ENCODE data around the gene SLC6A16.
"Not testable (repeated sequence)": the region's sequence is repeated elsewhere in the genome, so short reads cannot be mapped to it uniquely, and the experiment has no call there.

The SLC6A16 gene

GRCh38 chr19:49272204-49272603 lies 52.8 kb downstream of the SLC6A16 start:
- DNase-seq (ENCODE audit: low spot score in 2 of 2) (no peak), ATAC-seq (peak; percentile 75)
- H3K9me3 Mint-ChIP-seq = peaks cover 4% of the 10 kb centered on the region
- no peak overlapping the region for H3K4me3 Mint-ChIP-seq
- no peak overlapping the region for H3K27ac Mint-ChIP-seq
- H3K36me3 Mint-ChIP-seq = no peaks in the 10 kb centered on the region
- H3K4me1 Mint-ChIP-seq = no peaks in the 10 kb centered on the region

GRCh38 chr19:49271080-49271753 lies 53.8 kb downstream of the SLC6A16 start:
- ATAC-seq = no peak
- Mint-ChIP-seq H3K27ac (no peak overlapping the region), H3K4me1 (no peaks in the 10 kb centered on the region), H3K9me3 (peaks cover 4% of the 10 kb centered on the region), H3K36me3 (no peaks in the 10 kb centered on the region), H3K4me3 (no peak overlapping the region)
- DNase-seq (ENCODE audit: low spot score in 2 of 2) = no peak

GRCh38 chr19:49266409-49266808 lies 58.6 kb downstream of the SLC6A16 start:
- not testable (repeated sequence) for H3K27ac Mint-ChIP-seq, H3K4me1 Mint-ChIP-seq, ATAC-seq, H3K4me3 Mint-ChIP-seq, H3K36me3 Mint-ChIP-seq
- H3K9me3 Mint-ChIP-seq = peaks cover 11% of the 10 kb centered on the region
- DNase-seq (ENCODE audit: low spot score in 2 of 2) = peak; percentile 31 to 77

GRCh38 chr19:49264258-49264657 lies 60.7 kb downstream of the SLC6A16 start:
- no peak overlapping the region for H3K27ac Mint-ChIP-seq
- H3K9me3 Mint-ChIP-seq = peaks cover 9% of the 10 kb centered on the region
- no peaks in the 10 kb centered on the region for H3K4me1 Mint-ChIP-seq
- H3K4me3 Mint-ChIP-seq = no peak overlapping the region
- ATAC-seq (no peak), DNase-seq (ENCODE audit: low spot score in 2 of 2) (no peak)
- no peaks in the 10 kb centered on the region for H3K36me3 Mint-ChIP-seq

GRCh38 chr19:49261602-49262001 lies 63.4 kb downstream of the SLC6A16 start:
- no peak overlapping the region for H3K4me3 Mint-ChIP-seq

GRCh38 chr19:49256691-49257090 lies 68.3 kb downstream of the SLC6A16 start:
- DNase-seq (ENCODE audit: low spot score in 2 of 2) (no peak), ATAC-seq (no peak)
- Mint-ChIP-seq H3K4me3 (no peak overlapping the region), H3K27ac (no peak overlapping the region), H3K36me3 (no peaks in the 10 kb centered on the region), H3K9me3 (peaks cover 12% of the 10 kb centered on the region), H3K4me1 (no peaks in the 10 kb centered on the region)

More at GRCh38 chr19:49261602-49262001, 63.4 kb downstream of the SLC6A16 start:
- Mint-ChIP-seq H3K4me1 (no peaks in the 10 kb centered on the region), H3K36me3 (no peaks in the 10 kb centered on the region), H3K9me3 (peaks cover 18% of the 10 kb centered on the region), H3K27ac (no peak overlapping the region)
- ATAC-seq (no peak), DNase-seq (ENCODE audit: low spot score in 2 of 2) (no peak)

- ATAC-seq (no peak), DNase-seq (ENCODE audit: low spot score in 2 of 2) (no peak)
- peaks cover 11% of the 10 kb centered on the region for H3K9me3 Mint-ChIP-seq
- H3K4me1 Mint-ChIP-seq = no peaks in the 10 kb centered on the region
- no peak overlapping the region for H3K4me3 Mint-ChIP-seq
- H3K36me3 Mint-ChIP-seq = no peaks in the 10 kb centered on the region
- H3K27ac Mint-ChIP-seq = no peak overlapping the region
Observed at GRCh38 chr19:49255674-49256073, 69.3 kb downstream of the SLC6A16 start.

- Mint-ChIP-seq H3K4me3 (no peak overlapping the region), H3K4me1 (no peaks in the 10 kb centered on the region), H3K9me3 (no peaks in the 10 kb centered on the region), H3K36me3 (no peaks in the 10 kb centered on the region), H3K27ac (no peak overlapping the region)
- ATAC-seq = no peak
- DNase-seq (ENCODE audit: low spot score in 2 of 2) = no peak
Observed at GRCh38 chr19:49249933-49250332, 75.1 kb downstream of the SLC6A16 start.

GRCh38 chr19:49247676-49248075 lies 77.3 kb downstream of the SLC6A16 start:
- H3K4me1 Mint-ChIP-seq = no peaks in the 10 kb centered on the region
- ATAC-seq = no peak
- no peak for DNase-seq (ENCODE audit: low spot score in 2 of 2)
- no peaks in the 10 kb centered on the region for H3K9me3 Mint-ChIP-seq
- no peak overlapping the region for H3K4me3 Mint-ChIP-seq
- H3K36me3 Mint-ChIP-seq = no peaks in the 10 kb centered on the region
- H3K27ac Mint-ChIP-seq = no peak overlapping the region

GRCh38 chr19:49244256-49244655 lies 80.7 kb downstream of the SLC6A16 start:
- Mint-ChIP-seq H3K36me3 (no peaks in the 10 kb centered on the region), H3K27ac (no peak overlapping the region), H3K4me3 (no peak overlapping the region), H3K4me1 (no peaks in the 10 kb centered on the region), H3K9me3 (no peaks in the 10 kb centered on the region)
- DNase-seq (ENCODE audit: low spot score in 2 of 2) (no peak), ATAC-seq (no peak)

GRCh38 chr19:49243726-49244125 lies 81.3 kb downstream of the SLC6A16 start:
- Mint-ChIP-seq H3K36me3 (no peaks in the 10 kb centered on the region), H3K27ac (no peak overlapping the region), H3K4me3 (no peak overlapping the region), H3K4me1 (no peaks in the 10 kb centered on the region), H3K9me3 (no peaks in the 10 kb centered on the region)
- DNase-seq (ENCODE audit: low spot score in 2 of 2) = no peak
- ATAC-seq = no peak

- Mint-ChIP-seq H3K27ac (no peak overlapping the region), H3K9me3 (no peaks in the 10 kb centered on the region), H3K36me3 (no peaks in the 10 kb centered on the region), H3K4me1 (no peaks in the 10 kb centered on the region), H3K4me3 (no peak overlapping the region)
- no peak for DNase-seq (ENCODE audit: low spot score in 2 of 2)
- ATAC-seq = no peak
Observed at GRCh38 chr19:49243129-49243528, 81.9 kb downstream of the SLC6A16 start.

- Mint-ChIP-seq H3K4me3 (no peak overlapping the region), H3K27ac (no peak overlapping the region), H3K36me3 (no peaks in the 10 kb centered on the region), H3K9me3 (no peaks in the 10 kb centered on the region), H3K4me1 (no peaks in the 10 kb centered on the region)
- no peak for ATAC-seq
- no peak for DNase-seq (ENCODE audit: low spot score in 2 of 2)
Observed at GRCh38 chr19:49241769-49242168, 83.2 kb downstream of the SLC6A16 start.
